Measurements from ENCODE around the gene INTS6. TPM values are rescaled to one million over a fixed set of nuclear protein-coding genes. Genes with fewer than 3 reads are reported as not detected.

Gene INTS6
- total RNA-seq, 1 experiment from 2014 or later, result 27.2 TPM

GRCh38 chr13:51333826-51334225 lies 119.0 kb downstream of the INTS6 start:
- H3K27ac Mint-ChIP-seq, result no peak overlapping the region
- H3K9me3 Mint-ChIP-seq, result no peaks in the 10 kb centered on the region
- ATAC-seq (no peak), DNase-seq (ENCODE audit: low spot score) (no peak)
- ChIA-PET POLR2A (no interaction called here), CTCF (no interaction called here)
- TF ChIP-seq, protein P1, sequence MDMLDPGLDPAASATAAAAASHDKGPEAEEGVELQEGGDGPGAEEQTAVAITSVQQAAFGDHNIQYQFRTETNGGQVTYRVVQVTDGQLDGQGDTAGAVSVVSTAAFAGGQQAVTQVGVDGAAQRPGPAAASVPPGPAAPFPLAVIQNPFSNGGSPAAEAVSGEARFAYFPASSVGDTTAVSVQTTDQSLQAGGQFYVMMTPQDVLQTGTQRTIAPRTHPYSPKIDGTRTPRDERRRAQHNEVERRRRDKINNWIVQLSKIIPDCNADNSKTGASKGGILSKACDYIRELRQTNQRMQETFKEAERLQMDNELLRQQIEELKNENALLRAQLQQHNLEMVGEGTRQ (CRISPR knock-in tag; IDR thresholded peaks at IDR 0.05), result no peak
- TF ChIP-seq, protein P2, sequence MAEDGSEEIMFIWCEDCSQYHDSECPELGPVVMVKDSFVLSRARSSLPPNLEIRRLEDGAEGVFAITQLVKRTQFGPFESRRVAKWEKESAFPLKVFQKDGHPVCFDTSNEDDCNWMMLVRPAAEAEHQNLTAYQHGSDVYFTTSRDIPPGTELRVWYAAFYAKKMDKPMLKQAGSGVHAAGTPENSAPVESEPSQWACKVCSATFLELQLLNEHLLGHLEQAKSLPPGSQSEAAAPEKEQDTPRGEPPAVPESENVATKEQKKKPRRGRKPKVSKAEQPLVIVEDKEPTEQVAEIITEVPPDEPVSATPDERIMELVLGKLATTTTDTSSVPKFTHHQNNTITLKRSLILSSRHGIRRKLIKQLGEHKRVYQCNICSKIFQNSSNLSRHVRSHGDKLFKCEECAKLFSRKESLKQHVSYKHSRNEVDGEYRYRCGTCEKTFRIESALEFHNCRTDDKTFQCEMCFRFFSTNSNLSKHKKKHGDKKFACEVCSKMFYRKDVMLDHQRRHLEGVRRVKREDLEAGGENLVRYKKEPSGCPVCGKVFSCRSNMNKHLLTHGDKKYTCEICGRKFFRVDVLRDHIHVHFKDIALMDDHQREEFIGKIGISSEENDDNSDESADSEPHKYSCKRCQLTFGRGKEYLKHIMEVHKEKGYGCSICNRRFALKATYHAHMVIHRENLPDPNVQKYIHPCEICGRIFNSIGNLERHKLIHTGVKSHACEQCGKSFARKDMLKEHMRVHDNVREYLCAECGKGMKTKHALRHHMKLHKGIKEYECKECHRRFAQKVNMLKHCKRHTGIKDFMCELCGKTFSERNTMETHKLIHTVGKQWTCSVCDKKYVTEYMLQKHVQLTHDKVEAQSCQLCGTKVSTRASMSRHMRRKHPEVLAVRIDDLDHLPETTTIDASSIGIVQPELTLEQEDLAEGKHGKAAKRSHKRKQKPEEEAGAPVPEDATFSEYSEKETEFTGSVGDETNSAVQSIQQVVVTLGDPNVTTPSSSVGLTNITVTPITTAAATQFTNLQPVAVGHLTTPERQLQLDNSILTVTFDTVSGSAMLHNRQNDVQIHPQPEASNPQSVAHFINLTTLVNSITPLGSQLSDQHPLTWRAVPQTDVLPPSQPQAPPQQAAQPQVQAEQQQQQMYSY (CRISPR knock-in tag; IDR thresholded peaks at IDR 0.05), result no peak
- TF ChIP-seq PREB (CRISPR knock-in tag; IDR thresholded peaks at IDR 0.05; ENCODE audit: borderline replicate concordance) (no peak), TEAD4 (CRISPR knock-in tag; IDR thresholded peaks at IDR 0.05) (no peak), FOXJ3 (CRISPR knock-in tag; IDR thresholded peaks at IDR 0.05; ENCODE audit: borderline replicate concordance) (no peak), ESRRA (CRISPR knock-in tag; IDR thresholded peaks at IDR 0.05; ENCODE audit: borderline replicate concordance) (no peak), ZNF416 (CRISPR knock-in tag; IDR thresholded peaks at IDR 0.05) (no peak), AR (CRISPR knock-in tag; IDR thresholded peaks at IDR 0.05) (no peak), NR1H2 (CRISPR knock-in tag; IDR thresholded peaks at IDR 0.05) (no peak), ATF6 (CRISPR knock-in tag; IDR thresholded peaks at IDR 0.05) (no peak)
- TF ChIP-seq, protein P3, sequence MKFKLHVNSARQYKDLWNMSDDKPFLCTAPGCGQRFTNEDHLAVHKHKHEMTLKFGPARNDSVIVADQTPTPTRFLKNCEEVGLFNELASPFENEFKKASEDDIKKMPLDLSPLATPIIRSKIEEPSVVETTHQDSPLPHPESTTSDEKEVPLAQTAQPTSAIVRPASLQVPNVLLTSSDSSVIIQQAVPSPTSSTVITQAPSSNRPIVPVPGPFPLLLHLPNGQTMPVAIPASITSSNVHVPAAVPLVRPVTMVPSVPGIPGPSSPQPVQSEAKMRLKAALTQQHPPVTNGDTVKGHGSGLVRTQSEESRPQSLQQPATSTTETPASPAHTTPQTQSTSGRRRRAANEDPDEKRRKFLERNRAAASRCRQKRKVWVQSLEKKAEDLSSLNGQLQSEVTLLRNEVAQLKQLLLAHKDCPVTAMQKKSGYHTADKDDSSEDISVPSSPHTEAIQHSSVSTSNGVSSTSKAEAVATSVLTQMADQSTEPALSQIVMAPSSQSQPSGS (CRISPR knock-in tag; IDR thresholded peaks at IDR 0.05; ENCODE audit: borderline replicate concordance, low read depth), result no peak
- TF ChIP-seq, protein P4, sequence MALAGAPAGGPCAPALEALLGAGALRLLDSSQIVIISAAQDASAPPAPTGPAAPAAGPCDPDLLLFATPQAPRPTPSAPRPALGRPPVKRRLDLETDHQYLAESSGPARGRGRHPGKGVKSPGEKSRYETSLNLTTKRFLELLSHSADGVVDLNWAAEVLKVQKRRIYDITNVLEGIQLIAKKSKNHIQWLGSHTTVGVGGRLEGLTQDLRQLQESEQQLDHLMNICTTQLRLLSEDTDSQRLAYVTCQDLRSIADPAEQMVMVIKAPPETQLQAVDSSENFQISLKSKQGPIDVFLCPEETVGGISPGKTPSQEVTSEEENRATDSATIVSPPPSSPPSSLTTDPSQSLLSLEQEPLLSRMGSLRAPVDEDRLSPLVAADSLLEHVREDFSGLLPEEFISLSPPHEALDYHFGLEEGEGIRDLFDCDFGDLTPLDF (CRISPR knock-in tag; IDR thresholded peaks at IDR 0.05), result no peak
- TF ChIP-seq, protein P5, sequence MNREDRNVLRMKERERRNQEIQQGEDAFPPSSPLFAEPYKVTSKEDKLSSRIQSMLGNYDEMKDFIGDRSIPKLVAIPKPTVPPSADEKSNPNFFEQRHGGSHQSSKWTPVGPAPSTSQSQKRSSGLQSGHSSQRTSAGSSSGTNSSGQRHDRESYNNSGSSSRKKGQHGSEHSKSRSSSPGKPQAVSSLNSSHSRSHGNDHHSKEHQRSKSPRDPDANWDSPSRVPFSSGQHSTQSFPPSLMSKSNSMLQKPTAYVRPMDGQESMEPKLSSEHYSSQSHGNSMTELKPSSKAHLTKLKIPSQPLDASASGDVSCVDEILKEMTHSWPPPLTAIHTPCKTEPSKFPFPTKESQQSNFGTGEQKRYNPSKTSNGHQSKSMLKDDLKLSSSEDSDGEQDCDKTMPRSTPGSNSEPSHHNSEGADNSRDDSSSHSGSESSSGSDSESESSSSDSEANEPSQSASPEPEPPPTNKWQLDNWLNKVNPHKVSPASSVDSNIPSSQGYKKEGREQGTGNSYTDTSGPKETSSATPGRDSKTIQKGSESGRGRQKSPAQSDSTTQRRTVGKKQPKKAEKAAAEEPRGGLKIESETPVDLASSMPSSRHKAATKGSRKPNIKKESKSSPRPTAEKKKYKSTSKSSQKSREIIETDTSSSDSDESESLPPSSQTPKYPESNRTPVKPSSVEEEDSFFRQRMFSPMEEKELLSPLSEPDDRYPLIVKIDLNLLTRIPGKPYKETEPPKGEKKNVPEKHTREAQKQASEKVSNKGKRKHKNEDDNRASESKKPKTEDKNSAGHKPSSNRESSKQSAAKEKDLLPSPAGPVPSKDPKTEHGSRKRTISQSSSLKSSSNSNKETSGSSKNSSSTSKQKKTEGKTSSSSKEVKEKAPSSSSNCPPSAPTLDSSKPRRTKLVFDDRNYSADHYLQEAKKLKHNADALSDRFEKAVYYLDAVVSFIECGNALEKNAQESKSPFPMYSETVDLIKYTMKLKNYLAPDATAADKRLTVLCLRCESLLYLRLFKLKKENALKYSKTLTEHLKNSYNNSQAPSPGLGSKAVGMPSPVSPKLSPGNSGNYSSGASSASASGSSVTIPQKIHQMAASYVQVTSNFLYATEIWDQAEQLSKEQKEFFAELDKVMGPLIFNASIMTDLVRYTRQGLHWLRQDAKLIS (CRISPR knock-in tag; IDR thresholded peaks at IDR 0.05; ENCODE audit: borderline replicate concordance), result no peak
- TF ChIP-seq, protein P6, sequence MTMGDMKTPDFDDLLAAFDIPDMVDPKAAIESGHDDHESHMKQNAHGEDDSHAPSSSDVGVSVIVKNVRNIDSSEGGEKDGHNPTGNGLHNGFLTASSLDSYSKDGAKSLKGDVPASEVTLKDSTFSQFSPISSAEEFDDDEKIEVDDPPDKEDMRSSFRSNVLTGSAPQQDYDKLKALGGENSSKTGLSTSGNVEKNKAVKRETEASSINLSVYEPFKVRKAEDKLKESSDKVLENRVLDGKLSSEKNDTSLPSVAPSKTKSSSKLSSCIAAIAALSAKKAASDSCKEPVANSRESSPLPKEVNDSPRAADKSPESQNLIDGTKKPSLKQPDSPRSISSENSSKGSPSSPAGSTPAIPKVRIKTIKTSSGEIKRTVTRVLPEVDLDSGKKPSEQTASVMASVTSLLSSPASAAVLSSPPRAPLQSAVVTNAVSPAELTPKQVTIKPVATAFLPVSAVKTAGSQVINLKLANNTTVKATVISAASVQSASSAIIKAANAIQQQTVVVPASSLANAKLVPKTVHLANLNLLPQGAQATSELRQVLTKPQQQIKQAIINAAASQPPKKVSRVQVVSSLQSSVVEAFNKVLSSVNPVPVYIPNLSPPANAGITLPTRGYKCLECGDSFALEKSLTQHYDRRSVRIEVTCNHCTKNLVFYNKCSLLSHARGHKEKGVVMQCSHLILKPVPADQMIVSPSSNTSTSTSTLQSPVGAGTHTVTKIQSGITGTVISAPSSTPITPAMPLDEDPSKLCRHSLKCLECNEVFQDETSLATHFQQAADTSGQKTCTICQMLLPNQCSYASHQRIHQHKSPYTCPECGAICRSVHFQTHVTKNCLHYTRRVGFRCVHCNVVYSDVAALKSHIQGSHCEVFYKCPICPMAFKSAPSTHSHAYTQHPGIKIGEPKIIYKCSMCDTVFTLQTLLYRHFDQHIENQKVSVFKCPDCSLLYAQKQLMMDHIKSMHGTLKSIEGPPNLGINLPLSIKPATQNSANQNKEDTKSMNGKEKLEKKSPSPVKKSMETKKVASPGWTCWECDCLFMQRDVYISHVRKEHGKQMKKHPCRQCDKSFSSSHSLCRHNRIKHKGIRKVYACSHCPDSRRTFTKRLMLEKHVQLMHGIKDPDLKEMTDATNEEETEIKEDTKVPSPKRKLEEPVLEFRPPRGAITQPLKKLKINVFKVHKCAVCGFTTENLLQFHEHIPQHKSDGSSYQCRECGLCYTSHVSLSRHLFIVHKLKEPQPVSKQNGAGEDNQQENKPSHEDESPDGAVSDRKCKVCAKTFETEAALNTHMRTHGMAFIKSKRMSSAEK (CRISPR knock-in tag; IDR thresholded peaks at IDR 0.05; ENCODE audit: borderline replicate concordance), result no peak
- H3K4me3 Mint-ChIP-seq, result no peak overlapping the region
- peaks cover 6% of the 10 kb centered on the region for H3K4me1 Mint-ChIP-seq
- no peaks in the 10 kb centered on the region for H3K27me3 Mint-ChIP-seq (ENCODE audit: low read depth)
- no peaks in the 10 kb centered on the region for H3K36me3 Mint-ChIP-seq
